Liver (tissue), 9 donors: ENCODE data around the gene CIPC. TPM values are rescaled to one million over a fixed set of nuclear protein-coding genes. Genes with fewer than 3 reads are reported as not detected.

ENCODE experiments used
- DNase-seq: peaks from one replicate; pipeline ENCODE4 v3.0.0-alpha.2; 2017; ENCODE audit warnings: low spot score
- H3K27ac ChIP-seq, 2 donors: one replicate each; pipeline ENCODE4 v1.7.0; 2013; ENCODE audit warnings: inconsistent platforms in 2 of 2, low read length in 2 of 2, control low read depth in 1 of 2, low read depth in 1 of 2, mild to moderate bottlenecking in 1 of 2
- H3K27me3 ChIP-seq, 4 donors: one replicate each; pipeline versions ENCODE4 v1.6.1 to v1.7.0; 2013; ENCODE audit warnings: low read length in 3 of 4, inconsistent platforms in 1 of 4, mild to moderate bottlenecking in 1 of 4, moderate library complexity in 1 of 4; ENCODE audit not compliant: control insufficient read depth in 4 of 4, insufficient read depth in 4 of 4
- H3K36me3 ChIP-seq, 4 donors: one replicate each; pipeline versions ENCODE4 v1.6.1 to v1.7.0; 2013; ENCODE audit warnings: low read length in 3 of 4, mild to moderate bottlenecking in 3 of 4, low read depth in 1 of 4, moderate library complexity in 1 of 4; ENCODE audit not compliant: control insufficient read depth in 4 of 4, insufficient read depth in 3 of 4
- H3K4me1 ChIP-seq, 4 donors: one replicate each; pipeline versions ENCODE4 v1.6.1 to v1.7.0; 2013; ENCODE audit warnings: low read length in 3 of 4, mild to moderate bottlenecking in 3 of 4, moderate library complexity in 1 of 4; ENCODE audit not compliant: control insufficient read depth in 4 of 4, insufficient read depth in 4 of 4
- H3K4me3 ChIP-seq, 3 donors: one replicate each; pipeline versions ENCODE4 v1.6.1 to v1.7.0; 2013; ENCODE audit warnings: low read length in 3 of 3, control low read depth in 1 of 3, low read depth in 1 of 3, mild to moderate bottlenecking in 1 of 3
- H3K9ac ChIP-seq, 2 donors: one replicate each; pipeline ENCODE4 v1.7.0; 2013; ENCODE audit warnings: low read length in 2 of 2, mild to moderate bottlenecking in 2 of 2, moderate library complexity in 2 of 2, control low read depth in 1 of 2, low read depth in 1 of 2
- H3K9me3 ChIP-seq, 4 donors: one replicate each; pipeline versions ENCODE4 v1.6.1 to v1.7.0; 2013; ENCODE audit warnings: low read length in 3 of 4; ENCODE audit not compliant: control insufficient read depth in 4 of 4
- ATF3 ChIP-seq: IDR thresholded peaks from 2 replicates; pipeline ENCODE4 v1.6.1; 2016; ENCODE audit warnings: antibody characterized with exemption
- CTCF ChIP-seq: fragments of 150-350 bp; IDR thresholded peaks from 2 replicates; pipeline ENCODE4 v1.5.1; 2017; ENCODE audit warnings: improper control_type of control experiment, low read depth, low read length; ENCODE audit not compliant: missing input control
- EGR1 ChIP-seq, 2 donors: IDR thresholded peaks; 2 replicates each; pipeline ENCODE4 v1.6.1; 2016 to 2018; ENCODE audit warnings: antibody characterized with exemption in 2 of 2, low read depth in 2 of 2
- FOXA1 ChIP-seq: IDR thresholded peaks from 2 replicates; pipeline ENCODE4 v1.6.1; 2016; ENCODE audit warnings: antibody characterized with exemption
- FOXA2 ChIP-seq: IDR thresholded peaks from 2 replicates; pipeline ENCODE4 v1.6.1; 2016; ENCODE audit warnings: antibody characterized with exemption
- GABPA ChIP-seq, 2 donors: IDR thresholded peaks in 1 of 2; conservative IDR thresholded peaks in 1 of 2; 2 replicates each; pipeline ENCODE4 v1.6.1; 2016; ENCODE audit warnings: antibody characterized with exemption in 2 of 2, mild to moderate bottlenecking in 1 of 2, moderate library complexity in 1 of 2
- HNF4A ChIP-seq, 2 donors: conservative IDR thresholded peaks; 2 replicates each; pipeline ENCODE4 v1.6.1; 2016; ENCODE audit warnings: antibody characterized with exemption in 2 of 2, mild to moderate bottlenecking in 2 of 2
- HNF4G ChIP-seq: IDR thresholded peaks from 2 replicates; pipeline ENCODE4 v1.6.1; 2016; ENCODE audit warnings: antibody characterized with exemption
- JUND ChIP-seq, 2 donors: IDR thresholded peaks; 2 replicates each; pipeline ENCODE4 v1.6.1; 2016; ENCODE audit warnings: antibody characterized with exemption in 2 of 2
- MAX ChIP-seq: IDR thresholded peaks from 2 replicates; pipeline ENCODE4 v1.6.1; 2016; ENCODE audit warnings: antibody characterized with exemption
- NR2F2 ChIP-seq: IDR thresholded peaks from 2 replicates; pipeline ENCODE4 v1.6.1; 2016; ENCODE audit warnings: antibody characterized with exemption
- RAD21 ChIP-seq, 2 donors: IDR thresholded peaks; 2 replicates each; pipeline ENCODE4 v1.6.1; 2016; ENCODE audit warnings: antibody characterized with exemption in 2 of 2, mild to moderate bottlenecking in 2 of 2
- REST ChIP-seq: IDR thresholded peaks from 2 replicates; pipeline ENCODE4 v1.6.1; 2016; ENCODE audit warnings: antibody characterized with exemption, mild to moderate bottlenecking
- RXRA ChIP-seq, 2 donors: IDR thresholded peaks; 2 replicates each; pipeline ENCODE4 v1.6.1; 2017 to 2018; ENCODE audit warnings: antibody characterized with exemption in 2 of 2, mild to moderate bottlenecking in 1 of 2
- SP1 ChIP-seq: IDR thresholded peaks from 2 replicates; pipeline ENCODE4 v1.6.1; 2018; ENCODE audit warnings: antibody characterized with exemption, mild to moderate bottlenecking
- TAF1 ChIP-seq: conservative IDR thresholded peaks from 2 replicates; pipeline ENCODE4 v1.6.1; 2016; ENCODE audit warnings: antibody characterized with exemption, mild to moderate bottlenecking
- YY1 ChIP-seq: IDR thresholded peaks from 2 replicates; pipeline ENCODE4 v1.6.1; 2016; ENCODE audit warnings: antibody characterized with exemption, mild to moderate bottlenecking
- ZBTB33 ChIP-seq: IDR thresholded peaks from 2 replicates; pipeline ENCODE4 v1.6.1; 2016; ENCODE audit warnings: antibody characterized with exemption
- WGBS: extraction: QIAGEN DNeasy Blood & Tissue Kit; methylation state at CpG from one replicate; pipeline ENCODE4 v1.1.7; 2013; 5-methylcytosine and 5-hydroxymethylcytosine counted together
- polyA plus RNA-seq, 2 donors: library from polyadenylated mRNA; stranded (reverse) in 1 of 2; unstranded in 1 of 2; fragments of 200-250 nt in 1 of 2; fragments of >200 nt in 1 of 2; fragmentation: Nextera tagmentation in 1 of 2; extraction: Ambion mirVana in 1 of 2; gene quantifications; one replicate each; pipeline versions ENCODE4 v1.2.1 to v1.2.3, GENCODE V29; 2013 to 2015
- total RNA-seq, 2 donors: library from RNA; depleted of rRNA; stranded (reverse); fragments of >200 nt; gene quantifications; one replicate each; pipeline ENCODE4 v1.2.3, GENCODE V29; 2014
- donor health status: healthy.
- donor health status: healthy.
- donor health status: healthy.
- donor health status: healthy.
- donor health status: healthy.

Gene CIPC
- total and polyA plus RNA-seq, 4 donors = 5.2 to 17.8 (median 6.7) TPM

- Histone ChIP-seq H3K27me3 (no peaks in the 10 kb centered on the region), H3K27ac (peak overlapping the region; percentile 62 to 89), H3K36me3 (no peaks in the 10 kb centered on the region), H3K9me3 (no peaks in the 10 kb centered on the region), H3K4me3 (no peak overlapping the region), H3K9ac (no peak overlapping the region), H3K4me1 (peaks cover 7 to 15% (median 11%) of the 10 kb centered on the region in 4 donors)
- TF ChIP-seq REST (no peak), GABPA (IDR thresholded peaks at IDR 0.05 in 1 of 2, conservative IDR thresholded peaks at IDR 0.05 in 1 of 2) (no peak), ZBTB33 (no peak), RAD21 (IDR thresholded peaks at IDR 0.05) (no peak), SP1 (no peak), JUND (IDR thresholded peaks at IDR 0.05) (no peak), FOXA2 (no peak), YY1 (no peak), EGR1 (IDR thresholded peaks at IDR 0.05; ENCODE audit: low read depth in 2 of 2) (no peak), MAX (no peak), FOXA1 (no peak), ATF3 (no peak), HNF4A (conservative IDR thresholded peaks at IDR 0.05) (no peak), HNF4G (no peak), NR2F2 (no peak), TAF1 (no peak), RXRA (IDR thresholded peaks at IDR 0.05) (no peak), CTCF (no peak)
- WGBS = 95% methylated on average over 3 of the region's 3 CpGs
- no peak for DNase-seq
These were observed 21.0 kb upstream of the CIPC start for GRCh38 chr14:77077040-77077439.
